NCI-H1105 treated with DMSO at 0.1 percent for 48 hours (cell line): Measurements from ENCODE around the gene PRDM11.

ENCODE experiments used
- DNase-seq: peaks from one replicate; lab custom pipeline; 2025; lab: John Stamatoyannopoulos, UW

Gene PRDM11

GRCh38 chr11:45263773-45264172 is 117.3 kb downstream of the PRDM11 start:
- no peak for DNase-seq

DNA sequence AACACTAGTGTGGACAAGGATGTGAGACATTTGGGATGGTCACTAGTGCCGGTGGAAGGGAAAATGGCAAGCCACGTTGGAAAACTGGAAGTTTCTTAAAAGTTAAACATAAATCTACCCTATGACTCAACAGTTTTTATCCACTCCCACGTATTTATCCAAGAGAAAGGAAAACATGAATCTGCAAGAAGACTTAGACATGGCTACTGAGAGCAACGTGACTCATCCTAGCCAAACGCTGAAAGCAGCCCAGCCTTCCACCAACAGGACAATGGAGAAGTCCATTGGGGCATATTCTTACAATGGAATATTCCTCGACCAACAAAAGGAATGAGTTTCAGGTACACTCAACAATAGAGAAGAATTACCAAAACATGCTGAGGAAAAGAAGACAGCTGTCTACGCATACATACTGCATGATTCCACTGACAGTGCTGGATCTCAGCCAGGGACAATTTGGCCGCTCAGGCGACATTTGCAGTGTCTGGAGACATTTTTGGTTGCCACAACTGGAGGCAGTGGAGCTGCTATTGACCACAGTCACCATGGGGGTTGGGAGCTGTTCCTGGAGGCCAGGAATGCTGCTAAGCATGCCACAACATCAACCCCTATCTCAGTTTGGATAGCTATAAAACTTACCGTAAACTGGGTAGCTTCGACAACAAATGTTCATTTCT is 118.5 kb downstream of the PRDM11 start:
- DNase-seq = no peak

DNA sequence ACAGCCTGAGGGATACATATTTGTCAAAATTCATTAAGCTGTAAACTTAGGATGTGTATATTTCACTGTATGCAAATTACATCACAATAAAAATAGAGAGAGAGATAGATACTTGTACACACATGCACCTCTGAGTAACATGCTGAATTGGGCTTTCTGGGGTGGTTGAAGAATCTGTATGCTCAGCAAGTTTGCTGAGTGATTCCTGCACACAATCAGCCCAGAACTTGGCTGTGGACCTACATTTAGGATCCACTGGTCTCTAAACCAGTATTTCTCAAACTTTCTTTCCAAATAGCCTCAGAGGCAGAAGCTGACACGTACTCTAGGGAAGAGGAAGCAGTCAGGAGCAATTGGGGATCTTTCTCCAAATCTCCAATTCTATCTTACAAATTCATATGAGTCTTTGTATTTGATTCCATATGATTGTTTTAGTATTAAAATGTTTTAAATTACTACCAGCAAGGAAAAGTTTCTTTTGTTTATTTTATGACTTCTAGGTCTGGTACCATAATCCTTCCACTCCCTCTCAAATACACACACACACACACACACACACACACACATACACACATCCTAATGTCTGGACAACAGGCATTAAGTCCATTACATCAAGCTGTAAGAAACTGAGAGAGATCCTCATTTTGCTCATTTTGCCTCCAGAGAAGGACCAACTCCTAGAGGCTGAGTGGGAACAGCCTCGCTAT is 119.7 kb downstream of the PRDM11 start:
- no peak for DNase-seq

- DNase-seq = no peak
Observed at GRCh38 chr11:45266676-45267020, 120.2 kb downstream of the PRDM11 start.

GRCh38 chr11:45267052-45267451 is 120.6 kb downstream of the PRDM11 start:
- no peak for DNase-seq

- no peak for DNase-seq
Observed at GRCh38 chr11:45267652-45268299, 121.3 kb downstream of the PRDM11 start.

DNA sequence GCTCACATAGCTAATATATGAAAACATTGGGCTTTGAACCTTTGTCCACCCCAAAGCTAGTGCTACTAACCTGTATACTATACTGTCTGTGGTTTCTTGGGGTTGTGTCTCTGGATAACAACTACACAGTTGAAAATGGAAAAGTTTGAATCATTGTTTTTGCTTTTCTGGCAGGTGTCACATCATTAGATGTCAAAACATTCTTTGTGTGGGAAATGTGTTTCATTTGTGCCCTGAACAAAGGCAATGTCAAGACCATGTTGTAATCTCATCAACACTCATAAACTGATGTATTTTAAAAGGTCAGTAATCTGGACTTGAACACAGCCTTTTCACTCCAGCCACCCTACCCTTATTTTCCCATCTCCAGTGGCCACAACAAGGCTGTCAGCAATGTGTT is 123.2 kb downstream of the PRDM11 start:
- DNase-seq = no peak

- DNase-seq = no peak
Observed at GRCh38 chr11:45270946-45271716, 124.7 kb downstream of the PRDM11 start.

DNA sequence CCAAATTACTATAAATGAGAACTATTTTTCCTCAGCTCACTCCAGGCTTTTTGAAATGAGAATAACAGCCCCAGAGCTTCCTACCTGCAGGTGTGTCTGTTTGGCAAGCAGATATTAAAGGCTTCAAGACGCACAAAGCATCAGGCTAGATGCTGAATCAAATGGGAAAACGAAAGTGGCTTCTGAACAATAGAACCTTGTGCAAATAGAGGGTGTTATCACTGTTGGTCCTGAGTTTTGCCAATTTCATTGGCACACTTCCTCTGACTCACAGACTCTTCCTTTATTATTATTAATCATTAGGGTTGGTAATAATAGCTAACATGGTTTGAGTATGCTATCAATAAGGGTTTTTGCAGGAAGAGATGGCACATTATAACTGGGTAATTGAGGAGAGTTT is 126.3 kb downstream of the PRDM11 start:
- DNase-seq = peak; percentile 77

- no peak for DNase-seq
Observed at GRCh38 chr11:45273509-45273908, 127.1 kb downstream of the PRDM11 start.

DNA sequence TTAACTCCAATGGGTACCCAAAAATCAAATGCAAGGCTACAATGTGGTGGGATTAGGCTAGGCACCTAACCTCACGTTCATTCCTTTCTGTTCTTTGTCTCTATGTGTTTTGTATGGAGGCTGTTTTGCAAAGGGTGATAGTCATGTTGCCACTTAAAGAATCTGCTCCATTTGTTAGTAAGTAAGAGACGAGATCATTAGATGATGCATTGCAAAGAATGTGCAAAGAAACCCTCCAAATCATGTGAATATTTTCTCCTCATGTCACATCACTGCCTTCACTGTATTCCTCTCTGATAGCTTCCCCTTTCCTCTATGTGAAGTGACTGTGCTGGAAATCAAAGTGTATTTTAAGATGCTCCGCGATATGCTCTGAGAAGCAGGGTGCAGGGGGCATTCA is 127.8 kb downstream of the PRDM11 start:
- no peak for DNase-seq

DNA sequence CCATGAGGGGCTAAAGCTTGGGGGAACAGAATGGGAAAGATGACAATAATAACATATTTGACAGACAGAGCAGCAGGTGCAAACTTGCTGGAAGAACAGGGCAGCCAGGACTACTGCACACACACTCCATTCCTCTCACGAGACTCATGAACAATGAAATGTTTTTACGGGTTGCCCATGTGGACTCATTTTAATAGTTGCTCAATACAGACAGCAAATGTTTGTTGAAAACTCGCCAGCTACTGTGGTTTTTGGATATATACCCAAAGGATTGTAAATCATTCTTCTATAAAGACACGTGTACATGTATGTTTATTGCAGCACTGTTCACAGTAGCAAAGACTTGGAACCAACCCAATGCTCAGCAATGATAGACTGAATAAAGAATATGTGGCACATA is 129.4 kb downstream of the PRDM11 start:
- DNase-seq = no peak

DNA sequence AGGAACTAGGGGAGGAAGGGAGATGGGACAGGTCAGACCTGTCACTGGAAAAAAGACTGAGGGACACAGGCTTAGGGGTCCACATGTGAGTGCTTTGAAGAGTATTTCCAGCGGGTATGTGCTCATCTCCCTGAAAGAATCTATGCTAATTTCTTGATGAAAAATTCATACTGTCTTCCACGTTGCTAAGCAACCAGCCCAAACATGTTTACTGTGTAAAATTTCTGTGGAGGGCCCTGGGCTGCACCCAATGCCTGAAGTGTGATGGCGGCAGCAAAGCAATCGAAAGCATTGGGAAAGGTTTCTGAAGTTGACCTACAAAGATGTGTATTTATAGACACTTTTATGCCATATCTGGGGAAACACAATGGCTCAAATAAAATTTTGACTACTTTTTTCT is 132.3 kb downstream of the PRDM11 start:
- DNase-seq = no peak

- DNase-seq = no peak
Observed at GRCh38 chr11:45279645-45280044, 133.2 kb downstream of the PRDM11 start.

- DNase-seq = no peak
Observed at GRCh38 chr11:45280449-45280848, 134.0 kb downstream of the PRDM11 start.

DNA sequence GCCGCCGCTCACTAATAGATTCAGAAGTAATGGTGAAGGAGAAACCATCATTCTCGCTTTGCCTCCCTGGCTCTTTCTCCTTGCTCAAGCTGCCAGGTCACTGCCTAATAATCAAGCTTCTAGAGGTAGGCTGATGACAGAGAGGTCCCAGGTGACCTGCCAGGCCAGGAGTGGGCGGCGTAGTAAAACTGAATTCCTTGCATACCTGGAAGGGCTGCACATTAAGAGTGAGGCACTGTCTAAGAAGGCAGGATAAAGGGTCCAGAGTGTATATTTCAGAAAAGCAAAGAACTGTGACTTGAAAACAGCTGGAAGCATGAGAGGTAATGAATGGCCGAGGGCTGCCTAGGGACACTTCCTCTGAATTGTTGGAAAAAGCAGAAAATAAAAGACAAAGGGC is 135.6 kb downstream of the PRDM11 start:
- no peak for DNase-seq
